B cell (primary cell): Measurements from ENCODE around the gene MS4A18. TPM values are rescaled to one million over a fixed set of nuclear protein-coding genes. Genes with fewer than 3 reads are reported as not detected.

Experiments
- ATAC-seq: fragments of 200-7000 bp; cut with Tn5 transposase; one replicate; pipeline ENCODE4 v1.10.0; 2021; ENCODE audit warnings: low read depth, mild to moderate bottlenecking, moderate number of reproducible peaks, moderate library complexity
- CTCF ChIA-PET: fragments of 350-600 bp; sonication (Branson Sonifier 250); formaldehyde crosslinking; loops from one replicate; lab custom pipeline; 2021; ENCODE audit warnings: antibody characterized with exemption, inconsistent platforms; lab: Charles Lee
- POLR2A ChIA-PET: fragments of 350-600 bp; sonication (Branson Sonifier 250); formaldehyde crosslinking; loops from one replicate; lab custom pipeline; 2021; ENCODE audit warnings: antibody characterized with exemption; lab: Charles Lee
- DNase-seq: peaks from one replicate; pipeline ENCODE4 v3.0.0; 2013
- H2AFZ ChIP-seq: 2 replicates; pipeline ENCODE4 v1.6.1; 2012; ENCODE audit warnings: mild to moderate bottlenecking, low read depth, low read length; ENCODE audit not compliant: insufficient read depth, poor library complexity, severe bottlenecking
- H3K27ac ChIP-seq, 2 donors: 1 replicate in 1 of 2; 2 replicates in 1 of 2; pipeline ENCODE4 v1.5.1; 2012 to 2013; ENCODE audit warnings: low read length in 2 of 2, mild to moderate bottlenecking in 2 of 2, moderate library complexity in 1 of 2
- H3K27me3 ChIP-seq, 4 experiments: fragments of 200-600 bp in 1 of 4; sonication (generic) in 1 of 4; replicated peaks in 1 of 4; 1 replicate in 2 of 4; 2 replicates in 2 of 4; pipeline versions ENCODE4 v1.6.1 to v1.7.0; 2013 to 2016; ENCODE audit warnings: low read length in 3 of 4, mild to moderate bottlenecking in 2 of 4, mixed read lengths in 1 of 4, moderate library complexity in 1 of 4; ENCODE audit not compliant: insufficient read depth in 4 of 4, control insufficient read depth in 3 of 4; ENCODE audit errors: control extremely low read depth in 1 of 4
- H3K36me3 ChIP-seq, 2 experiments: replicated peaks in 1 of 2; 1 replicate in 1 of 2; 2 replicates in 1 of 2; pipeline versions ENCODE4 v1.6.1 to v1.7.1; 2013; ENCODE audit warnings: low read length in 1 of 2; ENCODE audit not compliant: insufficient read depth in 2 of 2, control insufficient read depth in 1 of 2; ENCODE audit errors: control extremely low read depth in 1 of 2, extremely low read depth in 1 of 2
- H3K4me1 ChIP-seq, 2 donors: fragments of 200-600 bp in 1 of 2; sonication (generic) in 1 of 2; 1 replicate in 1 of 2; 2 replicates in 1 of 2; pipeline versions ENCODE4 v1.5.1 to v1.6.1; 2013 to 2017; ENCODE audit warnings: low read length in 2 of 2; ENCODE audit not compliant: control insufficient read depth in 2 of 2, insufficient read depth in 2 of 2
- H3K4me2 ChIP-seq: replicated peaks from 2 replicates; pipeline ENCODE3; 2012; ENCODE audit warnings: mild to moderate bottlenecking, low read depth, low read length; ENCODE audit not compliant: poor library complexity, severe bottlenecking
- H3K4me3 ChIP-seq, 5 experiments: fragments of 200-600 bp in 1 of 5; sonication (generic) in 1 of 5; 1 replicate in 3 of 5; 2 replicates in 2 of 5; pipeline versions ENCODE4 v1.5.1 to v1.7.0; 2011 to 2016; ENCODE audit warnings: low read length in 4 of 5, mild to moderate bottlenecking in 4 of 5, low read depth in 2 of 5, control low read depth in 1 of 5, moderate library complexity in 1 of 5; ENCODE audit not compliant: insufficient read depth in 1 of 5; ENCODE audit errors: control extremely low read depth in 1 of 5, extremely low read depth in 1 of 5
- H3K79me2 ChIP-seq: fragments of 200-600 bp; sonication (generic); one replicate; pipeline ENCODE4 v1.6.0; 2016; ENCODE audit warnings: low read length; ENCODE audit not compliant: control insufficient read depth, insufficient read depth
- H3K9ac ChIP-seq: fragments of 200-600 bp; sonication (generic); 2 replicates; pipeline ENCODE4 v1.6.1; 2017; ENCODE audit warnings: mild to moderate bottlenecking, low read length, moderate library complexity
- H3K9me3 ChIP-seq, 3 donors: one replicate each; pipeline versions ENCODE4 v1.6.1 to v1.7.1; 2013; ENCODE audit warnings: low read length in 2 of 3; ENCODE audit not compliant: control insufficient read depth in 2 of 3, insufficient read depth in 1 of 3; ENCODE audit errors: control extremely low read depth in 1 of 3
- H4K20me1 ChIP-seq: 2 replicates; pipeline ENCODE4 v1.6.0; 2012; ENCODE audit warnings: mild to moderate bottlenecking, low read length; ENCODE audit not compliant: insufficient read depth, control insufficient read depth, poor library complexity, severe bottlenecking
- H3K27ac Mint-ChIP-seq: one replicate; pipeline ENCODE4 v1.8.0; 2021; ENCODE audit warnings: mixed read lengths
- H3K27me3 Mint-ChIP-seq: one replicate; pipeline ENCODE4 v1.8.0; 2021; ENCODE audit warnings: mixed read lengths
- H3K4me1 Mint-ChIP-seq: one replicate; pipeline ENCODE4 v1.8.0; 2021; ENCODE audit warnings: mixed read lengths
- H3K4me3 Mint-ChIP-seq: one replicate; pipeline ENCODE4 v1.8.0; 2021; ENCODE audit warnings: mixed read lengths
- H3K9me3 Mint-ChIP-seq: one replicate; pipeline ENCODE4 v1.8.0; 2022; ENCODE audit warnings: mixed read lengths; ENCODE audit not compliant: insufficient read depth
- EZH2 ChIP-seq: IDR thresholded peaks from 2 replicates; pipeline ENCODE4 v1.6.1; 2012; ENCODE audit warnings: borderline replicate concordance, low read depth, mild to moderate bottlenecking, moderate library complexity, low read length; ENCODE audit not compliant: insufficient read depth, poor library complexity, severe bottlenecking
- WGBS: methylation state at CpG from one replicate; pipeline ENCODE4 v1.1.5; 2013; ENCODE audit warnings: missing lambda C conversion rate; ENCODE audit not compliant: insufficient coverage; 5-methylcytosine and 5-hydroxymethylcytosine counted together
- intact Hi-C: fragments of 100-400 bp; cut with micrococcal nuclease; formaldehyde crosslinking; loops from one replicate; pipeline ENCODE4 v1.10.0; 2022
- polyA plus RNA-seq: library from polyadenylated mRNA; depleted of rRNA; stranded (reverse); fragments of >200 nt; gene quantifications from 2 replicates; pipeline ENCODE4 v1.2.3, GENCODE V29; 2012
- total RNA-seq, 2 donors: library from RNA; stranded (reverse); fragments of 120-200 nt in 1 of 2; gene quantifications; 1 replicate in 1 of 2; 2 replicates in 1 of 2; pipeline versions ENCODE4 v1.2.3 to v1.2.4, GENCODE V29; 2013 to 2022
- TF ChIP-seq, protein P1 (sequence below): fragments of 200-600 bp; IDR thresholded peaks from one replicate; pipeline ENCODE4 v1.8.0; 2022; ENCODE audit warnings: antibody characterized with exemption, mild to moderate bottlenecking

MS4A18 gene
- total and polyA plus RNA-seq, 2 donors (not counting 1 experiment from before 2014, with no cell fraction given): not detected

DNA sequence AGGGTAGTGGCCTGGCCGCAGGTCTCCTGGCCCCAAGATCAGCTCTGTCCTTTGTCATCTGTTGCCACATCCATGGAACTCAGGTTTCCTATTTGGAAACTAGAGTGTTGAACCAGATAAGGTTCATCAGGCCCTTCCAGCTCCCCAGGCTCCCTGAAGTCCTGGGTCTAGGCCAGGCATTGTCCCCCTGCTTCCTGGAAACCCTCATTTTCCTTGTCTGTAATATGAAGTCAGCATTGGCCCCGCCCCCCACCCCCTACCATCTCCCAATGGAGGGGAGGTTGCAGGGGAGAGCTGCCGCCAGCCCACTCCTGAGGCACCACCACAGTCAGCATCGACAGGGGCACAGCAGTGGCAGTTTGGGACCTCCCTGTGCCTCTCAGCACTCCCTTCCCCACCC, 51.6 kb downstream of the MS4A18 start:
- Histone ChIP-seq H3K36me3 (no peaks in the 10 kb centered on the region), H3K4me1 (peaks cover 3 to 11% of the 10 kb centered on the region in 2 donors), H2AFZ (no peak overlapping the region), H3K9me3 (peaks cover 0 to 2% (median 0%) of the 10 kb centered on the region in 3 donors), H3K4me2 (no peak overlapping the region), H3K4me3 (no peak overlapping the region), H3K79me2 (no peaks in the 10 kb centered on the region), H3K27ac (no peak overlapping the region), H3K9ac (no peak overlapping the region), H3K27me3 (peaks cover 0 to 9% (median 1%) of the 10 kb centered on the region in 4 experiments), H4K20me1 (no peaks in the 10 kb centered on the region)
- peaks cover 15% of the 10 kb centered on the region for H3K4me1 Mint-ChIP-seq
- intact Hi-C loops: no loop called here
- CTCF ChIA-PET: interaction anchor here (0.6 to 9.5 kb wide), 14 partner anchors 10 to 1086 kb away, joined by 3 to 102 read pairs (median 4); partner anchors contain the start of gene MS4A15
- H3K27ac Mint-ChIP-seq: no peak overlapping the region
- DNase-seq (no peak), ATAC-seq (no peak)
- no peak for TF ChIP-seq EZH2
- TF ChIP-seq, protein P1, sequence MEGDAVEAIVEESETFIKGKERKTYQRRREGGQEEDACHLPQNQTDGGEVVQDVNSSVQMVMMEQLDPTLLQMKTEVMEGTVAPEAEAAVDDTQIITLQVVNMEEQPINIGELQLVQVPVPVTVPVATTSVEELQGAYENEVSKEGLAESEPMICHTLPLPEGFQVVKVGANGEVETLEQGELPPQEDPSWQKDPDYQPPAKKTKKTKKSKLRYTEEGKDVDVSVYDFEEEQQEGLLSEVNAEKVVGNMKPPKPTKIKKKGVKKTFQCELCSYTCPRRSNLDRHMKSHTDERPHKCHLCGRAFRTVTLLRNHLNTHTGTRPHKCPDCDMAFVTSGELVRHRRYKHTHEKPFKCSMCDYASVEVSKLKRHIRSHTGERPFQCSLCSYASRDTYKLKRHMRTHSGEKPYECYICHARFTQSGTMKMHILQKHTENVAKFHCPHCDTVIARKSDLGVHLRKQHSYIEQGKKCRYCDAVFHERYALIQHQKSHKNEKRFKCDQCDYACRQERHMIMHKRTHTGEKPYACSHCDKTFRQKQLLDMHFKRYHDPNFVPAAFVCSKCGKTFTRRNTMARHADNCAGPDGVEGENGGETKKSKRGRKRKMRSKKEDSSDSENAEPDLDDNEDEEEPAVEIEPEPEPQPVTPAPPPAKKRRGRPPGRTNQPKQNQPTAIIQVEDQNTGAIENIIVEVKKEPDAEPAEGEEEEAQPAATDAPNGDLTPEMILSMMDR: no peak
- H3K27me3 Mint-ChIP-seq: peaks cover 12% of the 10 kb centered on the region
- 100% methylated on average over 3 of the region's 4 CpGs for WGBS
- no peak overlapping the region for H3K4me3 Mint-ChIP-seq
- POLR2A ChIA-PET: interaction anchor here (0.6 kb wide), 1 partner anchor 204 kb away, joined by 3 read pairs; no protein-coding TSS in a partner anchor
- H3K9me3 Mint-ChIP-seq: no peaks in the 10 kb centered on the region

DNA sequence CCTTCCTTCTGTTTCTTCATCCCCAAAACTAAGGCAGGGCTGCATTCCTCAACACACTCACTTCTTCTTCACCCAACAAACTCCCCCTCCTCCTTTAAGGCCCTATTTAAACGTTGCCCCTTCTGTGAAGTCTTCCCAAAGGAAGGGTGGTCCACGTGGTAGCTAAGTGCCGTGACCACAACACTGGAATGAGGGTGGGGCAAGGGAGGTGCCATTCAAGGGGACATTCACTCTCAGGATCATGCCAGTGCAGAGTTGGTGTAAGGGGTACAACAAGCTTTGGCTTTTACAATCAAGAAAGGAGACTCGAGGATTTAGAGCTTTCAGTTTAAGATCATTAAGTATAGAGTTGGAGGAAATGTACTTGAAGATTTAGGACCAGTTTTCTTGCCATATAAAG, 52.6 kb downstream of the MS4A18 start:
- no peak overlapping the region for H3K4me2 ChIP-seq
- ChIA-PET POLR2A (interaction anchor here (0.6 kb wide), 1 partner anchor 424 kb away, joined by 8 read pairs; no protein-coding TSS in a partner anchor), CTCF (interaction anchor here (0.6 to 9.5 kb wide), 8 partner anchors 9 to 512 kb away, joined by 3 to 102 read pairs (median 4); no protein-coding TSS in a partner anchor)
- H3K4me3 ChIP-seq: no peak overlapping the region
- H3K9me3 ChIP-seq: peaks cover 0 to 2% (median 0%) of the 10 kb centered on the region in 3 donors
- no peak overlapping the region for H3K27ac ChIP-seq
- no peak overlapping the region for H3K9ac ChIP-seq
- Mint-ChIP-seq H3K9me3 (no peaks in the 10 kb centered on the region), H3K4me1 (peaks cover 11% of the 10 kb centered on the region), H3K4me3 (no peak overlapping the region), H3K27ac (no peak overlapping the region), H3K27me3 (peaks cover 4% of the 10 kb centered on the region)
- intact Hi-C loops: no loop called here
- peaks cover 3 to 11% of the 10 kb centered on the region in 2 donors for H3K4me1 ChIP-seq
- DNase-seq: no peak
- no peak for TF ChIP-seq EZH2
- TF ChIP-seq, protein P1: no peak
- no peaks in the 10 kb centered on the region for H3K79me2 ChIP-seq
- ATAC-seq: no peak
- 90% methylated on average over 3 of the region's 4 CpGs for WGBS
- H3K27me3 ChIP-seq: peaks cover 0 to 2% (median under 1%) of the 10 kb centered on the region in 4 experiments
- H3K36me3 ChIP-seq: no peaks in the 10 kb centered on the region
- H4K20me1 ChIP-seq: no peaks in the 10 kb centered on the region
- H2AFZ ChIP-seq: no peak overlapping the region
